ENCODE data around the gene STN1. TPM values are rescaled to one million over a fixed set of nuclear protein-coding genes. Genes with fewer than 3 reads are reported as not detected.

The STN1 gene
- total RNA-seq, 1 donor from 2014 or later = 42.3 TPM

DNA sequence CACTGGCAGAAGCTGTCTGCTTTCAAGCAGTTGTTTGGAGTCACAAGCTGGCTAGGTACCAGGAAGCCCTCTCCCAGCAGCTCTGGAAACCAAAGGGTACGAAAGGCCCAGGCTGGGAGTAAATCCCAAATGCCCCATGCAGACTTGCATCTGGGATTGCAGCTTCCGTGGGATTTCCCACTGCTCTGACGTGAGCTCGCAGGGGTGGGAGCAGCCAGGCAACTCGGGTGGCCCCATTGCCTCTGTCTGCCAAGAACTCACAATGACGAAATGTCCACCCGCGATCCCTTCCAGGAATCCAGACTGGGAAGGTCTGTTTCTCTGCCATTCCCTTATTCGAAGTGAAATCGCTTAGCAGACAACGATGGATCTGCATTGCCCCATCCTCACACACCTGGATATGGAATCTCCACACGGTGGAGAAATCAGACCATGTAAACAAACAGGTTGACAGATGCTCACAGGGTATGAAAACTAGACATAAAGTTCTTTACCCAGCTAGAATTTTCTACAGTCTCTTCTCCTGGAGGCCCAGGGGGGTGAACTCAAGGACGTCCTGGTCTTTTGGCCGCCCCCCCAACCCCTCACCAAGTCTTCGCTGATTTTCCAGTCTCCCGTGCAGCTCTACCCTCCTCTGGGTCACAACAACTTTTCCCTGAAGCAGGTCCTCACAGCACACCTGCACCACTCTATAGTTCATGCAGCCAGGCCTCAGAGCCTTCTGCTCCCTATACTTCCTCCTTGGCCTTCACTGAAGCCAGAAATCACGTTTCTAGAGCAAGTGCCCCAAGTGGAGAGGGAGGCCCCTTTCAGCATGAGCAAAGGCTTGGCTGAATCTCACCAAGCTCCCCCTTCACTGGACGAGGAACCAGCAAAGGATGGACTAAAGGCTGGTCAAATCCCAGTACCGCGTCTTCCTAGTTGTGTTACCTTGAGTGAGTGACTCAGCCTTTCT is 82.6 kb downstream of the STN1 start:
- DNase-seq (no peak), ATAC-seq (peak; percentile 33)
- Histone ChIP-seq H3K27ac (no peak overlapping the region), H3K4me1 (peaks cover 39% of the 10 kb centered on the region), H3K9me3 (no peaks in the 10 kb centered on the region), H3K4me3 (no peak overlapping the region), H3K36me3 (no peaks in the 10 kb centered on the region), H3K27me3 (no peaks in the 10 kb centered on the region)
- no peak for TF ChIP-seq CTCF (IDR thresholded peaks at IDR 0.05)
- intact Hi-C loops (cut with DNase I) = no loop called here

DNA sequence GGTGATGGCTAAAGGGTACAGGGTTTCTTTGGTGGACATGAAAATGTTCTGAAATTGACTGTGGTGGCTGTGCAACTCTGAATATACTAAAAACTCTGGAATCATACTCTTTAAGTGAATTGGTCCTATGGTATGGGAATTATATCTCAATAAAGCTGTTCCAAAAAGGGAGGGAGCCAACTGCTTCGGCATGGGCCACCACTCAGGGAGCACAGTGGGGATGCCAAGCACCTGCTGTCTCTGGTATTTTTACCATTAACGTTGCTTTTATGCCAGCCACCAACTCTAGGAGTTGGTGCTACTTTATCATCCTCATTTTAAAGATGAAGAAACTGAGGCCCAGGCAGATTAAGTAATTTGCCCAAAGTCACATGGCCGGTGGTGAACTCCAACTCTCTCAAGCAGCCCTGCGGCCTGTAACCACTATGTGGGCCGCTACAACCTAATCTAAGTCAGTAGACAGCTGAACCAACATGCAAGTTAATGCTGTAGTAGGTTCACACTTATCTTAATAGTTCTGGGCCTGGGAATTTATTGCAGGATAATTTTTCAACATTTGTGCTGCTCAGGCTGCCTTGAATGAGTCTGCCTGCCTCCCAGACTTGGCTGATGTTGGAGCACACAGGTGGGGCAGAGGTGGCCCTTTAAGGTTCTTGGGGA is 83.4 kb downstream of the STN1 start:
- no peaks in the 10 kb centered on the region for H3K9me3 ChIP-seq
- no peaks in the 10 kb centered on the region for H3K27me3 ChIP-seq
- DNase-seq (no peak), ATAC-seq (no peak)
- peak overlapping the region; percentile 34 for H3K27ac ChIP-seq
- no peak for TF ChIP-seq CTCF (IDR thresholded peaks at IDR 0.05)
- intact Hi-C loops (cut with DNase I) = no loop called here
- no peak overlapping the region for H3K4me3 ChIP-seq
- H3K36me3 ChIP-seq = no peaks in the 10 kb centered on the region
- H3K4me1 ChIP-seq = peaks cover 36% of the 10 kb centered on the region

DNA sequence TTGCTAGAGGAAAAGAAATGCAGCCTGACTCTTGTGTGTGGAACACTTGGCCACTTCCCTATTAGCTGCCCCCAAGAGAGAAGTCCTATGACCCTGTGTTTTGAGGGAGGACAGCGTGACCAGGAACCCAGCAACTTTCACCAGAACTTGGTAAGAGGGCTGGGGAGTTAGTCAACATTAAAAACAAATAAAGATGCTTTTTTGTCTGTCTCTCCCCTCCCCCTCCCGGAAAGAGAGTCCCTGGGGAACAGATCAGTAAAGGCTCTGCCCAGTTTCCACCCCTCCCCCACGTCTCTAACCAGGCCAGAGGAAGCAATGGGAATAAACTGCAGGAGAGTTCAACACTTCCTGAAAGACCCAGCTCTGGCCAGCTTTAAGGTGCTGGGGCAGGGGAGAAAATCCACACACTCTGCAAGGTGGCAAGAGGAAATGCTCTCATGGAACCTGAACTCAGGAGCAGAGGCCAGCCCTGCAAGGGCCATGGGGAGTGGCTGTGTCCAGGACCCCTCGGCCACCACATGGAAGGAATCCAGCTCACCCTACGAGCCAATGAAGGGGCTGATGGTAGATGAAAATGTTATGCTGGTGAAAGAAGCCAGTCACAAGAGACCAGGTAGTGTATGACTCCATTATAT is 84.1 kb downstream of the STN1 start:
- intact Hi-C loops (cut with DNase I) = no loop called here
- H3K4me1 ChIP-seq = peaks cover 36% of the 10 kb centered on the region
- H3K27me3 ChIP-seq = no peaks in the 10 kb centered on the region
- no peaks in the 10 kb centered on the region for H3K36me3 ChIP-seq
- peak; percentile 81 for ATAC-seq
- DNase-seq = no peak
- no peak for TF ChIP-seq CTCF (IDR thresholded peaks at IDR 0.05)
- no peaks in the 10 kb centered on the region for H3K9me3 ChIP-seq
- H3K27ac ChIP-seq = peak overlapping the region; percentile 34
- H3K4me3 ChIP-seq = no peak overlapping the region

DNA sequence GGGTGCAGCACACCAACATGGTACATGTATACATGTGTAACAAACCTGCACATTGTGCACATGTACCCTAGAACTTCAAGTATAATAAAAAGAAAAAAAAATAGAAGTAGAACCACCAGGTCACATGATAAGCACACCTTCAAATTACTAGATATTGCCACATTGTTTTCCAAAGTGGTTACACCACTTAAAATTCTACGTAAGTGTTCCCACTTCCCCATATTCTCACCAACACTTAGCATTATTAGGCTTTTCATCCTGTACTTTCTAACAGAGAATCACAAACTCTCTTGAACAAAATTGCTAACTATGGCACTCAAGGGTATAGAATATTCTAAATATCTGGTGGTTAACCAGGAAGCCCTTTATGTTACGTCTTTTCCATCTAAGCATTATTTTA is 85.2 kb downstream of the STN1 start:
- Histone ChIP-seq H3K27me3 (no peaks in the 10 kb centered on the region), H3K36me3 (no peaks in the 10 kb centered on the region), H3K4me1 (peaks cover 36% of the 10 kb centered on the region), H3K9me3 (no peaks in the 10 kb centered on the region), H3K27ac (no peak overlapping the region), H3K4me3 (no peak overlapping the region)
- no peak for TF ChIP-seq CTCF (IDR thresholded peaks at IDR 0.05)
- ATAC-seq = no peak
- intact Hi-C loops (cut with DNase I) = no loop called here
- no peak for DNase-seq

Other genes with a start within 250 kb of the STN1 start
- gene SH3PXD2A, start 62.6 kb downstream of the STN1 start, total RNA-seq = 35.2 TPM
- 46.7 TPM for gene SLK, start 49.0 kb upstream of the STN1 start, total RNA-seq
- 1.5 TPM for gene COL17A1, start 167.7 kb upstream of the STN1 start, total RNA-seq
- 5.5 TPM for gene SFR1, start 204.0 kb upstream of the STN1 start, total RNA-seq

All from upper lobe of right lung (tissue), 1 donor.